Endothelial cell of umbilical vein (primary cell): ENCODE results near the gene PKNOX2. TPM values are rescaled to one million over a fixed set of nuclear protein-coding genes. Genes with fewer than 3 reads are reported as not detected.

Source experiments
- BruUV-seq: library from RNA; stranded (reverse); fragments of 400-500 nt; replicated peaks from 2 replicates; lab custom pipeline; 2021; lab: Mats Ljungman, UMichigan
- CTCF ChIA-PET: fragments of 300-600, 350-600 bp; sonication (Branson Sonifier 250); formaldehyde crosslinking; loops from one replicate; lab custom pipeline; 2021; ENCODE audit warnings: antibody characterized with exemption, inconsistent platforms; lab: Charles Lee
- POLR2A ChIA-PET: fragments of 300-600, 350-600 bp; sonication (Branson Sonifier 250); formaldehyde crosslinking; loops from one replicate; lab custom pipeline; 2021; ENCODE audit warnings: antibody characterized with exemption, inconsistent platforms; lab: Charles Lee
- DNase-seq: peaks from one replicate; pipeline ENCODE4 v3.0.0-alpha.2; 2011; ENCODE audit warnings: low read depth, low spot score
- FAIRE-seq: peaks from 2 replicates; lab custom pipeline; 2011; peaks lifted over from hg19 to GRCh38; lab: Jason Lieb, UNC
- H2AFZ ChIP-seq: 2 replicates; pipeline ENCODE4 v1.6.0; 2012; ENCODE audit warnings: low read depth, low read length, control low read depth, inconsistent platforms
- H3K27ac ChIP-seq: 2 replicates; pipeline ENCODE4 v1.5.1; 2011; ENCODE audit warnings: low read depth, mild to moderate bottlenecking, control low read depth, low read length, moderate library complexity; ENCODE audit not compliant: insufficient read depth
- H3K27me3 ChIP-seq, 2 experiments: 2 replicates each; pipeline versions ENCODE4 v1.6.0 to v1.6.1; 2011; ENCODE audit warnings: low read length in 2 of 2, mixed read lengths in 1 of 2; ENCODE audit not compliant: control insufficient read depth in 2 of 2, insufficient read depth in 2 of 2
- H3K36me3 ChIP-seq, 2 experiments: 2 replicates in 1 of 2; 3 replicates in 1 of 2; pipeline ENCODE4 v1.5.1; 2011; ENCODE audit warnings: low read length in 2 of 2, mild to moderate bottlenecking in 1 of 2, moderate library complexity in 1 of 2; ENCODE audit not compliant: control insufficient read depth in 2 of 2, insufficient read depth in 2 of 2; ENCODE audit errors: extremely low read depth in 1 of 2
- H3K4me1 ChIP-seq: 3 replicates; pipeline ENCODE4 v1.5.1; 2011; ENCODE audit warnings: mild to moderate bottlenecking, low read length; ENCODE audit not compliant: control insufficient read depth, insufficient read depth; ENCODE audit errors: extremely low read depth
- H3K4me2 ChIP-seq: 2 replicates; pipeline ENCODE4 v1.6.1; 2011; ENCODE audit warnings: low read length, control low read depth, mixed read lengths; ENCODE audit not compliant: insufficient read depth
- H3K4me3 ChIP-seq, 3 experiments: fragments of 200-600 bp in 1 of 3; sonication (generic), shearing (Covaris generic) in 1 of 3; replicated peaks in 1 of 3; 2 replicates each; pipeline ENCODE4 v1.5.1; 2011 to 2016; ENCODE audit warnings: control low read depth in 3 of 3, low read length in 3 of 3, mild to moderate bottlenecking in 2 of 3, inconsistent platforms in 1 of 3, low read depth in 1 of 3, moderate library complexity in 1 of 3; ENCODE audit not compliant: insufficient read depth in 1 of 3
- H3K79me2 ChIP-seq: 2 replicates; pipeline ENCODE4 v1.6.0; 2012; ENCODE audit warnings: low read length, inconsistent platforms; ENCODE audit not compliant: control insufficient read depth, insufficient read depth
- H3K9ac ChIP-seq: replicated peaks from 2 replicates; pipeline ENCODE3; 2011; ENCODE audit warnings: low read length, control low read depth; ENCODE audit not compliant: insufficient read depth; ENCODE audit errors: extremely low read depth
- H3K9me1 ChIP-seq: replicated peaks from 3 replicates; pipeline ENCODE4 v1.6.0; 2011; ENCODE audit warnings: mild to moderate bottlenecking, low read length; ENCODE audit not compliant: control insufficient read depth, insufficient read depth; ENCODE audit errors: extremely low read depth
- H3K9me3 ChIP-seq: replicated peaks from 2 replicates; pipeline ENCODE4 v1.5.1; 2012; ENCODE audit warnings: low read length, inconsistent platforms; ENCODE audit not compliant: control insufficient read depth, insufficient read depth
- H4K20me1 ChIP-seq: replicated peaks from 2 replicates; pipeline ENCODE3; 2011; ENCODE audit warnings: mild to moderate bottlenecking, low read length; ENCODE audit not compliant: control insufficient read depth, insufficient read depth; ENCODE audit errors: extremely low read depth
- EZH2 ChIP-seq: IDR thresholded peaks from 2 replicates; pipeline ENCODE4 v1.6.1; 2012; ENCODE audit warnings: borderline replicate concordance, low read depth, mild to moderate bottlenecking, moderate library complexity, low read length, inconsistent platforms; ENCODE audit not compliant: severe bottlenecking
- FOS ChIP-seq: IDR thresholded peaks from 2 replicates; pipeline ENCODE4 v1.6.1; 2011; ENCODE audit warnings: mild to moderate bottlenecking, low read length, moderate library complexity, borderline replicate concordance; ENCODE audit not compliant: insufficient read depth
- GATA2 ChIP-seq: IDR thresholded peaks from 2 replicates; pipeline ENCODE4 v1.7.0; 2011; ENCODE audit warnings: low read depth, mild to moderate bottlenecking, moderate library complexity, mixed read lengths, low read length; ENCODE audit not compliant: insufficient read length, insufficient read depth
- JUN ChIP-seq: IDR thresholded peaks from 2 replicates; pipeline ENCODE4 v1.6.1; 2011; ENCODE audit warnings: borderline replicate concordance, low read depth; ENCODE audit not compliant: insufficient read length, insufficient read depth
- MYC ChIP-seq: IDR thresholded peaks from one replicate; pipeline ENCODE4 v1.6.1; 2011; ENCODE audit warnings: mild to moderate bottlenecking, low read depth, low read length
- POLR2AphosphoS5 ChIP-seq: IDR thresholded peaks from 2 replicates; pipeline ENCODE4 v1.6.1; 2012; ENCODE audit warnings: low read depth, mild to moderate bottlenecking, control low read depth, low read length, moderate library complexity; ENCODE audit not compliant: insufficient read depth
- dilution Hi-C: fragments of 300-500 bp; cut with MboI; formaldehyde crosslinking; loops from one replicate; pipeline ENCODE4 v1.15.0; 2019; ENCODE audit warnings: low sequenced_read_pairs; ENCODE audit not compliant: extremely low pct_ligation_motif_present
- intact Hi-C: fragments of 100-400 bp; cut with micrococcal nuclease; formaldehyde crosslinking; loops from one replicate; pipeline ENCODE4 v1.10.0; 2022
- polyA plus RNA-seq, 4 experiments: library from polyadenylated mRNA; depleted of rRNA in 3 of 4; stranded (reverse) in 3 of 4; unstranded in 1 of 4; fragments of >200 nt; gene quantifications; 2 replicates each; pipeline versions ENCODE4 v1.2.1 to v1.2.3, GENCODE V29; 2011 to 2012; ENCODE audit warnings: missing spikeins in 1 of 4
- total RNA-seq: library from RNA; stranded (reverse); gene quantifications from 2 replicates; pipeline ENCODE4 v1.2.3, GENCODE V29; 2021
- TF ChIP-seq, protein P1 (sequence below): IDR thresholded peaks from 2 replicates; pipeline ENCODE4 v1.6.1; 2011; ENCODE audit not compliant: insufficient read depth, insufficient read length

PKNOX2 gene
- total and polyA plus RNA-seq, 2 donors (not counting 3 experiments of a cell fraction or from before 2014, with no cell fraction given) = 0.11 to 0.91 TPM

DNA sequence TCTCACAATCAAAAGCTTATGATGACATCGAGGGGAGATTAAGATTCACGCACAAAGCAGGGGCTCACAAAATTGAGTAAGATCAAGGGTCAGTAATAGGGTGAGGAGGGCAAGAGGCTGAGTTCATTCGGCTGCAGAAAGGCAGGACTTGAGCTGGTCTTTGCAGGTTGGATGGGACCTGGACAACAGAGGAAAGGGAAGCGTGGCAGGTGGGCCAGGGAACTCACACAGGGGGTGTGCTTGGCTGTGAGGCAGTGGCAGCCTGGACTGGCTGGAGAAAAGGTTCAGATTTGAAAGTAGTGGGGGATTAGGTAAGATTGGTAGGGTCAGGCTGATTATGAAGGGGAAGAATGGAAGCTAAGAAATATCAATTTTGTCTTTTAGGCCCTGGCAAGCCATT is 161.6 kb downstream of the PKNOX2 start:
- dilution Hi-C loops (no loop called here), intact Hi-C loops (no loop called here)
- Histone ChIP-seq H3K79me2 (no peaks in the 10 kb centered on the region), H3K9me3 (no peaks in the 10 kb centered on the region), H3K4me2 (no peak overlapping the region), H4K20me1 (no peaks in the 10 kb centered on the region), H3K27me3 (peaks cover 17 to 35% of the 10 kb centered on the region in 2 experiments), H3K4me3 (no peak overlapping the region), H3K36me3 (no peaks in the 10 kb centered on the region), H2AFZ (no peak overlapping the region), H3K4me1 (no peaks in the 10 kb centered on the region), H3K9ac (no peak overlapping the region), H3K9me1 (no peaks in the 10 kb centered on the region), H3K27ac (no peak overlapping the region)
- DNase-seq (no peak), FAIRE-seq (no peak)
- no peak for TF ChIP-seq EZH2
- TF ChIP-seq JUN = no peak
- TF ChIP-seq POLR2AphosphoS5 = no peak
- no peak for TF ChIP-seq GATA2
- TF ChIP-seq, protein P1, sequence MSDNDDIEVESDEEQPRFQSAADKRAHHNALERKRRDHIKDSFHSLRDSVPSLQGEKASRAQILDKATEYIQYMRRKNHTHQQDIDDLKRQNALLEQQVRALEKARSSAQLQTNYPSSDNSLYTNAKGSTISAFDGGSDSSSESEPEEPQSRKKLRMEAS = no peak
- TF ChIP-seq FOS = no peak
- TF ChIP-seq MYC = no peak
- CTCF ChIA-PET = interaction anchor here (0.6 to 9.6 kb wide), 4 partner anchors 19 to 563 kb away, joined by 3 to 67 read pairs (median 4); no protein-coding TSS in a partner anchor
- POLR2A ChIA-PET = no interaction called here
- no TSS peak for BruUV-seq
